ENCODE results near the gene CACNA1B.
"Not testable (repeated sequence)": the region's sequence is repeated elsewhere in the genome, so short reads cannot be mapped to it uniquely, and the experiment has no call there.

Gene CACNA1B

DNA sequence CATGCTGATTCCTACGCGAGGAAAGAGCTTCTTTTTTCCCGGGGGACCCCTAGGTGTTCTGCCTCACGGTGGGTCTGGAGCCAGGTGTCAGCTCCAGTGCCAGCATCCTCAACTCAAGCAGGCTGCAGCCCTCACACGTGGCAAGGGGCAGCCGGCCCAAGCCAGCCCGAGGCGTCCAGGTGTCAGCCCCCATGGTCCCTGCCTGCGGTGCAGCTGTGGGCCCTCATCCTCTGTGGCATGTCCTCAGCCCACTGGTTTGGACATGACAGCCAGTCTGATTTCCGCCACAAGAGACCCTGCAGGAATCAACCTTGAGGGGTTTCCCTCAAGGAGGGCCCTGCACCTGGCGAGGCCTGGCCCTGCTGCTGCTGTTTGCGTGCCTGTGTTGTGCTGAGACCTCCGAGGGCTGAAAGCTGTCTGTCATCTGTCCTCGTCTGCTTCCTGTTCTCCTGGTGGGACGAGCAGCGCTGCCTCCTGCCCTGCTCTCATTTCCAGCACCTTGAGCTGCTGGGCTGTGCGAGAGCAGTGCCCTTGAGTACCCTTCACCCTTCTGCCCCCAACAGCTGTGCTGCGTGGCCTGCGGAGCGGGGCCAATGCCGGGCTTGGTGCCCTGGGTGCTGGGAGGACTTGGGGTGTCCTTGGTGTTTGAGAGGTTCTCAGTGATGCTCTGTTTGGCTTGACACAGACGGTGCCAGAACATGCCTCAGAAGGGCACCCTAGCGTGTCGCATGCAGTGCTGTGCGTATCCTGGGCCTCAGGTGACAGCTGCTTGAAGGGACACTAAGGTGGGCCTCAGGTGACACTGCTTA is 137.6 kb downstream of the CACNA1B start:
- DNase-seq (ENCODE audit: low read depth) = no peak

DNA sequence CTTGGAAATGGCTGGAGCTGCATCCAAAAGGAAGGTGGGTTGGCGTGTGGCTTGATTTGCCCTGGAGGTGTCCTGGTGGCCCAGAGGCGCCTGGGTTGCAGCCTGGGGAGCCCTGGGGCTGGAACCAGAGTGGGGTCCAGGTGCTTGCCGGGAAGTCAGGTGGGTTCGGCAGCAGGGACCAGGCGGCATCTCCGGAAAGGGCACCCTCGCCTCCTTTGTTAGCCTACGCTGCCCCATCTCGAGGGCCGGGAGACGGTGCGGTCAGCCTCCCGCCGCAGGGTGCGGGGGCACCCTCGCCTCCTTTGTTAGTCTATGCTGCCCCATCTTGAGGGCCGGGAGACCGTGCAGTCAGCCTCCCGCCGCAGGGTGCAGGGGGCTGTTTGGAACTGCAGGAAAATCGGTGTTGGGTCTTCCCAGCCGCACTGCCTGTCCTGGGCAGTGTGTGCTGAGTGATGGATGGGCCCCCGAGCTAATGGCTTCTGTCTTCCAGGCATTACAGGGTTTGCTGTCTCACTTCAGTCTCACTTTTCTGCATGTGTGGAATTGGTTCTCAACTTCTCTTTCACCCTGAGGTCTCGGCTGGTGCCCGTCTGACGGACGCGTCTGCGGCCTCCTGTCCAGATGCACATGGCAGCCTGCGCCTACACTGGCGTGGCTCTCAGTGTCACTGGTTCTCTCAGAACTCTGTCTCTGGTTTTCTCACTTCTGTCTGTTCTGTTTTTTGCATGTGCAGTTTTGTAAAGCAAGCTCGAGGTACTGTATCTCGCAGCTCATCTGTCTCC is 139.0 kb downstream of the CACNA1B start:
- no peak for DNase-seq (ENCODE audit: low read depth)

DNA sequence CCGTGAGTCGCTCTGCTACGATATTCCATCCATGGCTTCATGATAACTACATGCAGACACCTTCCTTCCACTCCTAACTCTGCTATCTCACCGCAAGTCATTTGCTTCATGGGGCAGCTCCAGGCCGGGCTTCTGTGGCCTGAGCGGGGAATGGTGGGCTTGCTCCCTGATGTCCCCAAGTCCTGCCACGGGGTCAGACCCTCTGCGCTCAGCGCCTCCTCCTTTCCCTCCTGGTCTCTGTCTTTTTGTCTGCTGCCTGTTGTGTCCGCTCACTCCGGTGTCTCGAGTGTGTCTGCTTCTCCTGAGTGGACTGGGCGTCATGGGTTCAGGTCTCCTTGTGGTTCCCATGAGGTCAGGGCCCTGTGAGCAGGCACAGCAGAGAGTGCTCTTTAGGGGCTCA is 139.6 kb downstream of the CACNA1B start:
- DNase-seq (ENCODE audit: low read depth) = no peak

DNA sequence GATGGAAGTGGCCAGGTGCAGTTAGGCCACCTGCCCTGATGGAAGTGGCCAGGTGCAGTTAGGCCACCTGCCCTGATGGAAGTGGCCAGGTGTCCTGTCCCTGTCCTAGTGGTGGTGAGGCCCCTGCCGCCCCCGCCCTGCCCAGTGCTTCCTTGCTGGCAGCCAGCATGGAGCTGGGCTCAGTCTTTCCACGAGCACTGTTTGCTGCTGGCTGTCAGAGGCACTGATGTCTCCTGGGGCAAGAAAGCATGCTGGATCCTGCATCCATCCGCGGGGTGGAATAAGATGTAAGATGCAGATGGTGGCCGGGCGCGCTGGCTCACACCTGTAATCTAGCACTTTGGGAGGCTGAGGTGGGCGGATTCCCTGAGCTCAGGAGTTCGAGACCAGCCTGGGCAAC is 141.9 kb downstream of the CACNA1B start:
- not testable (repeated sequence) for DNase-seq (ENCODE audit: low read depth)

DNA sequence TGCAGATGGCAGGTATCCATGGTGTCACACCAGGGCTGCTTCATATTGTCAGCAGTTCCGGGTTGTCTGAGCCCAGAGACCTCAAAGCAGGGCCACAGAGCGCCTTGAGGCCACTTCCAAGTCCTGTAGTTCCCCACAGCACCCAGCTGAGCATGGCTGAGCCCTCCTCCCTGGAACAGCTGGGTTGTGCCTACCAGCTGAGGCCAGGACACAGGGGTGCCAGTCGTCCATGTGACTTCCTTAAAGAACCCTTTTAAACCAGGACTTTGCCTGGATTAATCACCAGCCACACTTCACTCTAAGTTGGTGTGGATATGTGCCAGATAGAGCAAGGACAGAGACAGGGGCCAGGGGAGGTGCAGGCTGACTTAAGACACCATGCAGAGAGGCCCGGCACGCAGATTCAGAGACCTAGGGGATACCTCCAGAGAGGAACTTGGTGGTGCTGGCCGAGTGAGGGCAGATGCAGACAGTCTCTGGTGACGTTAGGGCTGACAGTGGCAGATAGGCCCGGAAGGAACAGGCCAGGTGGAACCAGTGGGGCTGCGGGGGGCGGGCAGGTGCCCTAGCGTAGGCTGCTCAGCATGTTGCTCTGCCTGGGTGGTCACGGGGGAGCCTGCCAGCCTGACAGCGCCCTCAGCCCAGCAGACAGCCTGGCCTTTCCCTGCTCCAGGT is 142.7 kb downstream of the CACNA1B start:
- no peak for DNase-seq (ENCODE audit: low read depth)

DNA sequence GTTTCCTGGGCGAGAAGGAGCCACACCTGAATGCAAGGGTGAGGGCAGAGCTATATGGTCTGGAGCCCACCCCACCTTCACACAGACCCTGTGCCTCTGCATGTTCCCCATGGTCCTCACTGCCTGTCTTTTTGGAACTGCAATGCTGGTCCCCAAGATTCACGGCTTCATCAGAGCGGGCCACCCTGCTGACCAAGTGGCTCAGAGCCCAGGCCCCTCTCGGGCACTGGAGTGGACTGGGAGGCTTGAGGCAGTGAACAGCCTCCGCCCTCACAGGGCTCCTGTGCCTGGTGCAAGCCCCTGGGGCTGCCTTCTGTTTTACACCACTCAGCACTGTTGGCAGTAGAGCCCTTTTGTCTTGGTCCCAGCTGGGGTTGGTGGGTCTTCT is 143.2 kb downstream of the CACNA1B start:
- DNase-seq (ENCODE audit: low read depth) = no peak

DNA sequence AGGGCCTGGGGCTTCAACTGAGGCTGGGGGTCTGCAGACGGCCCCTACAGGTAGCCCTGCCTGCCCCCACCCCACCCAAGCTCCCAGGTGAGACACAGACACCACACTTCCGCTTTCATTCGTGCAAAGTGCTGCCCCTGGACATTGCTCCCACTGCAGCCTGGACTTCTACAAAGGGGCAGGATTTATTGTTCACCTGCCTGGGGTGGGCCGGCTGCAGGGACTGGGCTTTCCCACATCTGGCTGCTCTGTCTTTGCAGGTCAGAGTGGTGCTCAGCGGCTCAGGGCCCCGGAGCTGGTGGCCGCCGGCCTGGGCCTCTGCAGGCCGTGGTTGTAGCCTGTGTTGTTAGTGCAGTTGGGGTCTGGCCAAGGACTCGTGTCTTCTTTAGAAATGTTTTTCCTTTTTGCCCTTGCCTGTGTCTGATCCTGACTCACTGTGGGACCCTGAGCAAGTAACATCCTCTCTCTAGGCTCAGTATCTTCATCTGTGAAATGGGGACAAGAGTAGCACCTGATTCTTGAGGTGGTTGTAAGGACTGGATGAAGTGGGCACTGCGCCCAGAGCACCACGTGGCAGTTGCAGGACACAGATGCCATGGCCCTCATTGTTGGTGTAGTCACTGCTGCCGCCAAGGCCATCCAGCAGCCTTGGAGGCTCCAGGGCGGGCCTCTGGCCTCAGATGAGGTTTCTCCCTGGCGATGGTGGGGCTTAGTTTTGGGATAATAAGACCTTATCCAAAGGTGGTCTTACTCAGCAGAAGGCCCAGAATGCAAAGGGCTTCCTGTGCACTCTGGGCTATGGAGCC is 143.9 kb downstream of the CACNA1B start:
- DNase-seq (ENCODE audit: low read depth) = no peak

DNA sequence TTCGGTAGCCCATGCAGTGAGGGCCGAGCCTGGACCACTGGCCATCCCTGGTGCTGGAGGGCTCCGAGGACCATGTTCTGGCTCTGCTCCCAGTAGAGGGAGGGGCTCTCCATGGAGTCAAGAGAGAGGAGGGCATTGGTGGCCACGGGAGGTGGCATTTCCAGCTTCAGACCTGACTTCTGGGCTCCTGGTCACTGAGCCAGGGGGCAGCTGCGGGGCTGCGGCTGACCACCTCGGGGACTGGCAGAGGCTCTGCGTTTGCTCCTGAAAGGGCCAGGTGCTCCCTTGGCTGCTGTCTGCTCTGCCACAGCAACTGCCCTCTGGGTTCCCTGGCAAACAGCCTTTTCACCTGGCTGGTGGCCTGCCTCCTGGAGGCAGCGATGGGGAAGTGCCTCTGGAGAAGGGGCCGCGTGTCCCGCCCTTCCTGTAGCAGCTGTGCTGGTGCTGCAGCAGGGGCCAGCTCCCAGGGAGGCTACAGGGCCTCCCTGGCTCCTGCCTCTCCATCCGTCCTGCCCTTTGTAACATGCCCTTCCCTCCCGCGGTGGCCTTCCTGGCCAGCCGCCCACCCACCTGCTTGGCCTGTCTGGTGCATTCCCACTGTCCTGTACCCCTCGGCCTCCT is 144.6 kb downstream of the CACNA1B start:
- no peak for DNase-seq (ENCODE audit: low read depth)

DNA sequence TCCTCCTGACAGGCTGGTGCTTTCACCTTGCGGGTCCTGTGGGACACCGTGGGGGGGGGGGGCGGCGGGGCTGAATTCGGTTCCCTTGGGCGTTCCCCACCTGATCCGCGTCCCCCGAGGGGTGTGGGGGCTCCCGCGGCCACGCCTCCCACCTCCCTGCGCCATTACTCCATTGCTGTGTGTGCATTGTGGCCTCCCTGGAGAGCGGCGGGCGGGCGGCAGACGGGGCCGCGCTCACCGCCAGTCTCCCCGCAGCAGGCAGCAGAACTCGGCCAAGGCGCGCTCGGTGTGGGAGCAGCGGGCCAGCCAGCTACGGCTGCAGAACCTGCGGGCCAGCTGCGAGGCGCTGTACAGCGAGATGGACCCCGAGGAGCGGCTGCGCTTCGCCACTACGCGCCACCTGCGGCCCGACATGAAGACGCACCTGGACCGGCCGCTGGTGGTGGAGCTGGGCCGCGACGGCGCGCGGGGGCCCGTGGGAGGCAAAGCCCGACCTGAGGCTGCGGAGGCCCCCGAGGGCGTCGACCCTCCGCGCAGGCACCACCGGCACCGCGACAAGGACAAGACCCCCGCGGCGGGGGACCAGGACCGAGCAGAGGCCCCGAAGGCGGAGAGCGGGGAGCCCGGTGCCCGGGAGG is 145.3 kb downstream of the CACNA1B start:
- no peak for DNase-seq (ENCODE audit: low read depth)

DNA sequence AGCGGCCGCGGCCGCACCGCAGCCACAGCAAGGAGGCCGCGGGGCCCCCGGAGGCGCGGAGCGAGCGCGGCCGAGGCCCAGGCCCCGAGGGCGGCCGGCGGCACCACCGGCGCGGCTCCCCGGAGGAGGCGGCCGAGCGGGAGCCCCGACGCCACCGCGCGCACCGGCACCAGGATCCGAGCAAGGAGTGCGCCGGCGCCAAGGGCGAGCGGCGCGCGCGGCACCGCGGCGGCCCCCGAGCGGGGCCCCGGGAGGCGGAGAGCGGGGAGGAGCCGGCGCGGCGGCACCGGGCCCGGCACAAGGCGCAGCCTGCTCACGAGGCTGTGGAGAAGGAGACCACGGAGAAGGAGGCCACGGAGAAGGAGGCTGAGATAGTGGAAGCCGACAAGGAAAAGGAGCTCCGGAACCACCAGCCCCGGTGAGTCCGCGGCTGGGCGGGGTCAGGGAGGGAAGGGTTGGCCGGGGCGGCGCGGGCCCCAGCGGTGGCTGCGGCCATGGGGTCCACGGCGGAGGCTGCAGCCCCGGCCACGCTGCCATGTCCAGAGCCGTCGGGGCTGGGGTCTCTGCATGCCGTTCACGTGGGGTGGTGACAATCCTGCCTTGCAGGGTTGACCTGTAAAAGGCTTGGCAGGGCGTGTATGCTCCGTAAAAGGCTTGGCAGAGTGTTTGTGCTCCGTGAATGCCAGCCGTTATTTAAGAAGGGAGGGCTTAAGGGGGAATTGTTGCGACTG is 146.0 kb downstream of the CACNA1B start:
- no peak for DNase-seq (ENCODE audit: low read depth)

DNA sequence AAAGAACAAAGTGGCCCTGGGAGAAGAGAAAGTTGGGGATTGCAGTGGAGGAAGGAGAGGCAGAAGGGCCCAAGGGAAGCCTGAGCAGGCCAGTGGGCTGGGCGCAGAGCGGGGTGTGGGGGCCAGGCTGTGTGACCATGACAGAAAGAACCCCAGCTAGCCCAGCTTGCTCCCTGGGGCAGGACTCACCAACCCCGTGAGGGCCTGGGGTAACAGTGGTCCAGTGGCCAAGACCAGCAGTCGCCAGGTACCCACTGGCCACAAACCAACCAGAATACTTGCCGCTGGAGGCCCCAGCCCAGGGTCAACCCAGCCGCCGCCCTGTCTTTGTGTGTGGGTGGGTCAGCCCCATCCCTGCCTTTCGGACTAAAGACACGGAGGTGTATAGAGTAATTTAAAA is 146.5 kb downstream of the CACNA1B start:
- no peak for DNase-seq (ENCODE audit: low read depth)

DNA sequence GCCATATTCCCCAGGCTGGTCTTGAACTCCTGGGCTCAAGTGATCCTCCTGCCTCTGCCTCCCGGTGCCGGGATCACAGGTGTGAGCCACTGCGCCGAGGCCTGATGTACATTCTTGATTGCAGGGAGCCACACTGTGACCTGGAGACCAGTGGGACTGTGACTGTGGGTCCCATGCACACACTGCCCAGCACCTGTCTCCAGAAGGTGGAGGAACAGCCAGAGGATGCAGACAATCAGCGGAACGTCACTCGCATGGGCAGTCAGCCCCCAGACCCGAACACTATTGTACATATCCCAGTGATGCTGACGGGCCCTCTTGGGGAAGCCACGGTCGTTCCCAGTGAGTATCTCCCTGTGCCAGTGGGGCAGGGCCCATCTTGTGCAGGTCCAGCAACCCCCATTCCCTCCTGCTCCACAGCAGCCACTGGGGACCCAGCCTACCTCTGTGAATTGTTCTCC is 147.3 kb downstream of the CACNA1B start:
- DNase-seq (ENCODE audit: low read depth) = no peak

DNA sequence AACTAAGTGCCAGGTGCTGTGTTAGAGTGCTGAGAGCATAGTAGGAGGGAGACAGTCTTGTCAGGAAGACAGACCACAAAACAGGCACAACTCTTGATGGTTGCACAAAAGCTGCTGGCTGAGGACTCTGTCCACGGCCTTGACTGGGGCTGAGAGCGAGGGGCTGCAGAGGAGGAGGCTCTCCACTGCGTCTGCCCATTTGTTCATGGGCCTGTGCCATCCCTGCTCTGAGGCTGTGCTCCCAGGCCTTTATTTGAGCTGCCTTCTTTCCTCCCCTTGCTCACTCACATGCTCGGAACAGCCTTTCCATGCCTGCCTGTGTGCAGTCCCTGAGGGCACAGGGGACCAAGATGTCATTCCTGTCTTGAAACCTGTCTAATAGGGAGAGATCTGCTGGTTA is 147.8 kb downstream of the CACNA1B start:
- DNase-seq (ENCODE audit: low read depth) = no peak

DNA sequence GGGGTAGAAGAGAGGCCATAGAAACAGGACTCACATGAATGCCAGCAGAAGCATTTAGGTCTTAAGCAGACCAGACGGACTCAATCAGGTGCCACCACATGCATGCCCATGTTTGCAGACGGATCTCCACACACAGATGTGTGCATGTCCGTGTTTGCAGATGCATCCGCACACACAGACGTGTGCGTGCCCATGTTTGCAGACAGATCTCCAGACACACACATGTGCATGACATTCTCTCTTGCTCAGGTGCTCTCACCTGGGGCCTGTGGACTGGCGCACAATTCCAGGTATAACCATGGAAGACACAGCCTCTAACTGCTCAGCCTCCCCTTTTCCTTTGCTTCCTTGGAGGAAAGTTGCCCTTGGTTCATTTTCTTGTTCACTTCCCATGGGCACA is 148.3 kb downstream of the CACNA1B start:
- no peak for DNase-seq (ENCODE audit: low read depth)

DNA sequence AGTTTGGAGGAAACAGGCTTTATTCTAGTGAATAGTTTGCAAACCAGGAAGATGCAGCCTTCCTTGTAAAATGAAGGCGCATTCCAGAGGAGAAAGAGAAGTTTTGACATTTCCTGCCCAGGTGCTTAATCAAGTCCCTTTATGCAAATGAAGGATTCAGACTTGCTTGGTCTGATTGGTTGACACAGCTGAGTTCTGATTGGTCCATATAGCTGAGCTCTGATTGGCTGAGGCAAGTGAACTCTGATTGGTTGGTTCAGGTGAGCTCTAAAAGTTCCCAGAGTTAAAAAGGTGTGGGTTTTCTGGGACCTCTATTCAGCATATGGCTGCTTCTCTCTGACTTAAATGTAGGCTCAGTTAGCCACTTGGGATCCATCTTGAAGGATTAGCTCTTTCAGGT is 151.0 kb downstream of the CACNA1B start:
- no peak for DNase-seq (ENCODE audit: low read depth)

DNA sequence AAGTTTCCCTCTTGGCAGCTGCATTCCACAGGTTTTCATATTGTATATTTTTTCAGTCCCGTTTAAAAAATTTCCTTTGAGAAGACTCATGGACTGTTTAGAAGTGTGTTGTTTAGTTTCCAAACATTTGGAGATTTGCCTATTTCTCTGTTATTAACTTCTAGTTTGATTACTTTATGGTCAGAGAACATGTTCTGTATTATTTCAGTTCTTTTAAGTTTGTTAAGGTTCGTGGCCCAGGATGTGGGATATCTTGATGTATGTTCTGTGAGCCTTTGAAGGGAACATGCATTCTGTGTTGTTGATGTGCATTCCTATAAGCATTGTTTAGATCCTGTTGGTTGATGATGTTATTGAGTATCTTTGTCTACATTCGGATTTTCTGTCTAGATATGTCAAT is 153.6 kb downstream of the CACNA1B start:
- DNase-seq (ENCODE audit: low read depth) = no peak

DNA sequence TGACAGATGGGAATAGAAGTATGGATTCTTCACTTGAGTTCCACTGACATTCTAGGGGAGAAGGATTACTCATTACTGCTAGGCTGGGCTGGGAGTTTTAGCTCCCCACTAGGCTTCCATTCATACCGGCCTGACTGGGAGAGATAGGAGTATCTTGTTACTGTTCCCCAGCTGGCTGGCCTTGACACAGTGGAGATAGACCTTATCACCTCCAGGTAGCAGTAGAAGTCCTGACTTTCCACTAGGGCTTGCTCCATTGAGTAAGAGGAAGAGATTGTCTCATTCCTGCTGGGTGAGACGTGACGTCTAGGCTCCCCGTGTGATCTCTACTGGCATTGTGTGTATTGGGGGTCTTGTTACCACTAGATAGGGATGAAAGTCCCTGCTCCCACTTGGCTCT is 156.4 kb downstream of the CACNA1B start:
- no peak for DNase-seq (ENCODE audit: low read depth)

DNA sequence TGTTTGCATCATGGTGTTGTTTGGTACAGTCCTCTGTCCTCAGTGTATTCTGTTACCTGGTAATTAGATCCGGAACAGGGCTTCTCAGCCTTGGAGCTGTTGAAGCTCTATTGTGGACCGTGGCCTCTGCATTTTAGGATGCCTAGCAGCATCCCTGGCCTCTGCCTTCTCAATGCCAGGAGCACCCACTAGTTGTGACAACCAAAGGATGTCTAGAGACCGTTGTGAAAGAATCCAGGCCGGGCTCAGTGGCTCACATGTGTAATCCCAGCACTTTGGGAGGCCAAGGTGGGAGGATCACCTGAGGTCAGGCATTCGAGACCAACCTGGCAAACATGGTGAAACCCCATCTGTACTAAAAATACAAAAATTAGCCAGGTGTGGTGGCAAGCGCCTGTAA is 159.6 kb downstream of the CACNA1B start:
- DNase-seq (ENCODE audit: low read depth) = no peak

DNA sequence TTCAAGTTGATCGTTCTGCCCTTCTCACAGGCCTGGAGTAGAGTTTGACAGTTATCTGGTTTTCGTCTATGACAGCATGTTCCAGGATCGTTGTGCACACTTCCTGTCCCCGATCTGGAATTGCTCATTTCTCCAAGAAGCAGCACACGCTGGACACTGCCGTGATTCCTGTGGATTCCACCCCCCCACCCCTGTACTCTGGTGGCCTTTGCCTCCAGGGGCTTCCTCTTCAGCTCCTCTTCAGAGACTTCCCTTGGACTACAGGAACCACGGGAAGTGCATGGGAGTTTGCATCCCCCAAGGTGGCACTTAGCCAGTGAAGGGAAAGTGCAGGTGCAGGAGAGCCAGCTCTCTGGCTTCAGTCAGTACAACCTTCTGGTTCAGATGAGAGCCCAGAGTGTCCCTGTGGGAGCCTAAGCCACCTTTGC is 160.7 kb downstream of the CACNA1B start:
- DNase-seq (ENCODE audit: low read depth) = no peak
